ENCODE results near the gene ZNF561.

DNA sequence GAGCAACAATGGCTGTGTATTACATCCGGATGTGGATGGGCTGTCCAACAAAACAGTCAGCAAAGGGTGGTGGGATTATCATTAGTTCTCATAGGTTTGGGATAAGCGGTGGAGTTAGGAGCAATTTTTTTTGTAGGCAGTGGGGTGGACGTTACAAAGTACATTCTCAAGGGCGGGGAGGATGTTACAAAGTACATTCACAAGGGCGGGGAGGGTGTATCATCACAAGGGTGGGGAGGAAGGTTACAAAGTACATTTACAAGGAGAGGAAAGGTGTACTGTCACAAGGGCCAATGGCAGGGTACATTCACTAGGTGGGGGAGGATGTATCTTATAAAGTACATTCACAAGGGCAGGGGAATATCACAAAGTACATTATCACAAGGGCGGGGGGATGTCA lies 20.8 kb upstream of the ZNF561 start:
- TF ChIP-seq POLR2AphosphoS5 (IDR thresholded peaks at IDR 0.05; ENCODE audit: borderline replicate concordance, low read depth, low read length) = no peak
- TF ChIP-seq EZH2 (IDR thresholded peaks at IDR 0.05) = no peak
- TF ChIP-seq FOXP2 (optimal IDR thresholded peaks at IDR 0.05; ENCODE audit: control extremely low read depth, extremely low read length, insufficient read depth) = no peak
